RWPE1 (cell line): ENCODE results near the gene EXOC1L.

Source experiments
- CTCF ChIA-PET: fragments of 350-600 bp; sonication (Branson Sonifier 250); formaldehyde crosslinking; extraction: SDS; loops from one replicate; lab custom pipeline; 2021; lab: Yijun Ruan, JAX
- POLR2A ChIA-PET: fragments of 400-600 bp; formaldehyde crosslinking; extraction: SDS; loops from one replicate; lab custom pipeline; 2020; ENCODE audit warnings: antibody characterized with exemption; ENCODE audit not compliant: low non-redundant PET; lab: Yijun Ruan, JAX
- DNase-seq: peaks from one replicate; pipeline ENCODE4 v3.0.0; 2012; ENCODE audit warnings: low spot score
- H3K27ac ChIP-seq: fragments of 450-650 bp; 2 replicates; pipeline ENCODE4 v1.5.1; 2017
- TF ChIP-seq, protein P1 (sequence below): fragments of 450-650 bp; conservative IDR thresholded peaks from 2 replicates; pipeline ENCODE4 v1.5.1; 2017; ENCODE audit warnings: low read depth, mild to moderate bottlenecking

The EXOC1L gene

DNA sequence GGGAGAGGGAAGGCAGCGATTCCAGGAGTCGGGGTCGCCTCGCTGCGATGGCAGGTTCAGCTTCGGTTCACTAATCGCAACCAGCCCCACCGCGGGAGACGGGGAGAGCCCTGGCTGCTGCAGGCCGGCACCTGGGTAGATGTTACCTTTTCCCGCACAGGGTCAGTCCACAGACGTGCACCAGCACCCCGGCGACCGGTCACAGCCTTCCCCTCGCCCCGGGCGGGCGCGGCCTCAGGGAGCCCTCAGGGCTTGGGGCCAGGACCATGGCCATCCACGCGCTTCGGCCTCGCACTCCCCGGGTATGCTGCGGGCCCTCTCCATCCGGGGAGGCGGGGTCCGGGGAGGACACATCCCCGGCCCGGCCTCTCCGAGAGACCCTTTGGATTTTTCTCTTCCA lies 26.1 kb upstream of the EXOC1L start:
- ChIA-PET POLR2A (no interaction called here), CTCF (no interaction called here)
- no peak overlapping the region for H3K27ac ChIP-seq
- no peak for DNase-seq
- TF ChIP-seq, protein P1, sequence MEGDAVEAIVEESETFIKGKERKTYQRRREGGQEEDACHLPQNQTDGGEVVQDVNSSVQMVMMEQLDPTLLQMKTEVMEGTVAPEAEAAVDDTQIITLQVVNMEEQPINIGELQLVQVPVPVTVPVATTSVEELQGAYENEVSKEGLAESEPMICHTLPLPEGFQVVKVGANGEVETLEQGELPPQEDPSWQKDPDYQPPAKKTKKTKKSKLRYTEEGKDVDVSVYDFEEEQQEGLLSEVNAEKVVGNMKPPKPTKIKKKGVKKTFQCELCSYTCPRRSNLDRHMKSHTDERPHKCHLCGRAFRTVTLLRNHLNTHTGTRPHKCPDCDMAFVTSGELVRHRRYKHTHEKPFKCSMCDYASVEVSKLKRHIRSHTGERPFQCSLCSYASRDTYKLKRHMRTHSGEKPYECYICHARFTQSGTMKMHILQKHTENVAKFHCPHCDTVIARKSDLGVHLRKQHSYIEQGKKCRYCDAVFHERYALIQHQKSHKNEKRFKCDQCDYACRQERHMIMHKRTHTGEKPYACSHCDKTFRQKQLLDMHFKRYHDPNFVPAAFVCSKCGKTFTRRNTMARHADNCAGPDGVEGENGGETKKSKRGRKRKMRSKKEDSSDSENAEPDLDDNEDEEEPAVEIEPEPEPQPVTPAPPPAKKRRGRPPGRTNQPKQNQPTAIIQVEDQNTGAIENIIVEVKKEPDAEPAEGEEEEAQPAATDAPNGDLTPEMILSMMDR, result no peak

DNA sequence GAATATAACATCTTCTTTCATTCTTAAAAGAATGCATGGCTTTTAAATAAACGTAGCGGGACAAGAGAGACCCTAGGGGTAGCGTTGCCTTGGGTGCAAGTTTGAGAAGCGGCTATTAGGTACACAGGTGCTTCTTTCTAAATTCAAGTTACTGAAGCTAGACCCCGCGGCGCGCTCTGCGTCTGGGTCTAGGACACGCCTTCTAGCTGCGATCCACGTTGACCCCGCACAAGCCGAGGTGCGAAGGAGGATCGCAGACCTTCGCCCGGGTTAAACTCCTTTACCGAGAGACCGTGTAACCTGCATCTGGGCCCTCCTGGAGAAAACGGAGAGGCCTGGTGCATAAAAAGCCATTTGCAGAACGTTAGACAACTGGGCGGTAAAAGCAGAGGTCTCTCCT lies 25.5 kb upstream of the EXOC1L start:
- TF ChIP-seq, protein P1, result no peak
- CTCF ChIA-PET, result no interaction called here
- H3K27ac ChIP-seq, result no peak overlapping the region
- no peak for DNase-seq
- POLR2A ChIA-PET, result no interaction called here

DNA sequence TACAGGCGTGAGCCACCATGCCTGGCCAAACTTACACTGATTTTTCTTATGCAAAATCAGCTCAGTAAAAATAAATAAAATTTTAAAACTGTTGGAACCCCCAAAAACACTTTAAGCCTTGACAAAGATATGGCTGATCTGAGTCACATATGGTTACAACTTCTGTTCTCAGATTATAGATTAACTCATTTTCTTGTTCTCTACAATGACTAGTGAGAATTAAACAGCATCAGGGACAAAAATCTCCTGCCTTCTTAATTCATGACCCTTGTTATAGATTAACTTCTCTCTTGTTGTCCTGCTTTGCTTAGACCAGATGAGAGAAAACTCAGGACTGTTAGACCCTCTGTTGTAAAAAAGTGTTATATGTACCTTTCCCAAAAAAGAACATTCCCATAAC lies 24.2 kb upstream of the EXOC1L start:
- TF ChIP-seq, protein P1, result no peak
- no peak overlapping the region for H3K27ac ChIP-seq
- CTCF ChIA-PET, result no interaction called here
- no peak for DNase-seq
- POLR2A ChIA-PET, result no interaction called here

DNA sequence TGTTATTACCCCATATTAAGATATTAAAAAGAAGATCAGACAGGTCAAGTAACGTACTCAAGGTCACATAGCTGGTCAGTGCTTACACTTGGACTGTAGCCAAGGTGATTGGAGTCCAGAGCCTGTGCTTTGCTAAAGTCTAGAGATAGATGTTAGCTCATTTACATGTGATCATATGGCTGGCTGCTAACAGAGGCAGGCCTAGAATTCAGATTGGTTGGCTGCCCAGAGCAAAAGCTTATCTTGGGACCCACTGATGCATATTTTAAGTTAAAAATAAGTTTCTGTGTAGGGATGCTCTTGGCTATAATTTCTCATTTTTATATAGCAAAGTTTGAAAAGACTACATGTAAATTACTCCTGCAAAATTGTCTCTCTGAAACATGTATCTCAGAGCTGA lies 18.1 kb upstream of the EXOC1L start:
- CTCF ChIA-PET, result interaction anchor here (0.6 kb wide), 1 partner anchor 406 kb away, joined by 6 read pairs; the partner anchor contains the start of gene TMEM165
- H3K27ac ChIP-seq, result no peak overlapping the region
- DNase-seq, result no peak
- POLR2A ChIA-PET, result no interaction called here
- TF ChIP-seq, protein P1, result no peak

DNA sequence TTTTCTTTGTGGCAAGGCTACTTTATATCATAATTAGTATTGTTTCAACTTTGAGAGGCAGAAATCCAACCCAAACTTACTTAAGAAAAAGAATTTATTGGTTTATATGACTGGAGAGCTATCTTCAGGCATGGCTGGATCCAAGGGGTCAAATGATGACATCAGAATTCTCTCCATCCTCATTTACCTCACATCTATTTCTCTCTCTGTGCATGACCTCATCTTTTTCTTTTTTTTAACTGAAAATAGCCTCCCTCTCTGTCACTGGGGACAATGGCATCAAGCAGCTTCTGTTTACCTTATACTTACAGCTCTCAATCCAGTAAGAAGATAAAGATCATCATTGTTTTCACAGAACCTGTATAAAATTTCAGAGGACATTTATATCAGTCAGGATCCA lies 12.0 kb upstream of the EXOC1L start:
- ChIA-PET POLR2A (no interaction called here), CTCF (no interaction called here)
- H3K27ac ChIP-seq, result no peak overlapping the region
- TF ChIP-seq, protein P1, result no peak
- DNase-seq, result no peak

DNA sequence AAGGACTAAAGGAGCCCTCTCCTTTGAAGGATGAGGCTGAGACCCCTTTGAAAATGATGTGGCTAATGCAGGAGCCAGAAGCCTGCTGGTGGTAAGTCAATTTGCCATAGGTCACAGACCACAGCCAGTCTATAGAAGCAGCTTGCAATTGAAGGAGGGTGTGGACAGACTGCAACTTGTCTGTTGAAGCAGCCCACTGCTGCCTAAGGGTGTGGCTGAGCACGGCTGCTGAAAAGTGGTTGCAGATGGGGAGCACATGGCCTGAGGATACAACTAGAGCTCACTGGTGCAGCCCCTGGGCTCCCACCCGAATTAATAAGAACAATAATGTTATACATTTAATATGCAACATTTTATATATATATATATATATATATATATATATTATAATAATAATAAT lies 11.4 kb upstream of the EXOC1L start:
- POLR2A ChIA-PET, result no interaction called here

More for the DNA sequence above, 11.4 kb upstream of the EXOC1L start:
- CTCF ChIA-PET, result no interaction called here
- DNase-seq, result no peak
- H3K27ac ChIP-seq, result no peak overlapping the region
- TF ChIP-seq, protein P1, result no peak
